Cardiac atrium fibroblast (primary cell): ENCODE data around the gene C12orf50. TPM values are rescaled to one million over a fixed set of nuclear protein-coding genes. Genes with fewer than 3 reads are reported as not detected.

Source experiments
- total RNA-seq: library from RNA; depleted of rRNA; stranded (reverse); fragments of >200 nt; gene quantifications from 2 replicates; pipeline ENCODE4 v1.2.3, GENCODE V29; 2015

Gene C12orf50
- total RNA-seq = not detected in 2 replicates

GRCh38 chr12:88029093-88029665, at the start of gene C12orf50:
C12orf50 (minus strand) TSS chr12:88029401; CDS start chr12:88026962, 2,439 bp downstream.

Other genes starting within 250 kb of the C12orf50 start
- gene CEP290, start 112.7 kb upstream of the C12orf50 start, total RNA-seq = 4.2 and 6.6 TPM in 2 replicates
- gene TMTC3, start 112.9 kb upstream of the C12orf50 start, total RNA-seq = 18.4 and 26.4 TPM in 2 replicates